Large intestine (tissue), 3 donors: Measurements from ENCODE around the gene HACL1. TPM values are rescaled to one million over a fixed set of nuclear protein-coding genes. Genes with fewer than 3 reads are reported as not detected.
"Not testable (repeated sequence)": the region's sequence is repeated elsewhere in the genome, so short reads cannot be mapped to it uniquely, and the experiment has no call there.

ENCODE experiments used
- DNase-seq, 2 donors: peaks; one replicate each; pipeline versions ENCODE4 v3.0.0 to v3.0.0-alpha.2; 2013
- H3K27ac ChIP-seq: one replicate; pipeline ENCODE4 v1.5.1; 2013; ENCODE audit warnings: low read length
- H3K27me3 ChIP-seq: 2 replicates; pipeline ENCODE4 v1.6.1; 2013; ENCODE audit warnings: low read length; ENCODE audit not compliant: control insufficient read depth, insufficient read depth
- H3K36me3 ChIP-seq: 2 replicates; pipeline ENCODE4 v1.6.1; 2013; ENCODE audit warnings: low read length; ENCODE audit not compliant: control insufficient read depth, insufficient read depth
- H3K4me1 ChIP-seq: one replicate; pipeline ENCODE4 v1.6.1; 2013; ENCODE audit warnings: low read length; ENCODE audit not compliant: control insufficient read depth, insufficient read depth
- H3K4me3 ChIP-seq: one replicate; pipeline ENCODE4 v1.5.1; 2013; ENCODE audit warnings: low read length
- H3K9me3 ChIP-seq: one replicate; pipeline ENCODE4 v1.6.1; 2013; ENCODE audit warnings: mild to moderate bottlenecking, low read depth, low read length, moderate library complexity; ENCODE audit not compliant: control insufficient read depth
- WGBS: methylation state at CpG from one replicate; pipeline ENCODE4 v1.1.5; 2013; ENCODE audit warnings: low lambda C conversion rate; ENCODE audit not compliant: insufficient coverage; 5-methylcytosine and 5-hydroxymethylcytosine counted together
- polyA plus RNA-seq: library from polyadenylated mRNA; unstranded; fragments of 120-200 nt; gene quantifications from one replicate; pipeline ENCODE4 v1.2.1, GENCODE V29; 2013

HACL1 gene
- polyA plus RNA-seq, 1 donor, result 23.3 TPM

GRCh38 chr3:15532614-15533013 lies 68.8 kb downstream of the HACL1 start:
- not testable (repeated sequence) for H3K4me1 ChIP-seq, H3K4me3 ChIP-seq, H3K27me3 ChIP-seq, H3K27ac ChIP-seq, H3K36me3 ChIP-seq, H3K9me3 ChIP-seq, DNase-seq
- no CpG with 5 or more reads among the region's 2 CpGs for WGBS

- no peak overlapping the region for H3K4me3 ChIP-seq
- no peak for DNase-seq
- H3K4me1 ChIP-seq, result no peaks in the 10 kb centered on the region
- no peak overlapping the region for H3K27ac ChIP-seq
- no peaks in the 10 kb centered on the region for H3K9me3 ChIP-seq
- WGBS, result no CpG with 5 or more reads among the region's 1 CpG
- no peaks in the 10 kb centered on the region for H3K27me3 ChIP-seq
- no peaks in the 10 kb centered on the region for H3K36me3 ChIP-seq
Measured at GRCh38 chr3:15531346-15531745, 70.0 kb downstream of the HACL1 start.

GRCh38 chr3:15528854-15529537 lies 72.4 kb downstream of the HACL1 start:
- no peaks in the 10 kb centered on the region for H3K36me3 ChIP-seq
- H3K27ac ChIP-seq, result no peak overlapping the region
- H3K9me3 ChIP-seq, result no peaks in the 10 kb centered on the region
- no CpG with 5 or more reads among the region's 4 CpGs for WGBS
- H3K4me1 ChIP-seq, result no peaks in the 10 kb centered on the region
- H3K4me3 ChIP-seq, result no peak overlapping the region
- DNase-seq, result no peak
- H3K27me3 ChIP-seq, result no peaks in the 10 kb centered on the region

- H3K36me3 ChIP-seq, result no peaks in the 10 kb centered on the region
- no CpG with 5 or more reads among the region's 4 CpGs for WGBS
- H3K27me3 ChIP-seq, result no peaks in the 10 kb centered on the region
- DNase-seq, result peak; percentile 29 to 35
- no peaks in the 10 kb centered on the region for H3K4me1 ChIP-seq
- H3K27ac ChIP-seq, result no peak overlapping the region
- H3K9me3 ChIP-seq, result no peaks in the 10 kb centered on the region
- H3K4me3 ChIP-seq, result no peak overlapping the region
Measured at GRCh38 chr3:15527031-15527459, 74.3 kb downstream of the HACL1 start.

GRCh38 chr3:15525790-15526189 lies 75.6 kb downstream of the HACL1 start:
- WGBS, result 100% methylated on average over 1 of the region's 1 CpG
- H3K27ac ChIP-seq, result no peak overlapping the region

GRCh38 chr3:15523660-15524417 lies 77.5 kb downstream of the HACL1 start:
- DNase-seq, result no peak
- no peak overlapping the region for H3K27ac ChIP-seq
- 100% methylated on average over 1 of the region's 6 CpGs for WGBS

More at GRCh38 chr3:15525790-15526189, 75.6 kb downstream of the HACL1 start:
- Histone ChIP-seq H3K27me3 (no peaks in the 10 kb centered on the region), H3K4me3 (no peak overlapping the region), H3K4me1 (no peaks in the 10 kb centered on the region), H3K36me3 (no peaks in the 10 kb centered on the region), H3K9me3 (no peaks in the 10 kb centered on the region)
- DNase-seq, result no peak

GRCh38 chr3:15522016-15522415 lies 79.4 kb downstream of the HACL1 start:
- DNase-seq, result no peak
- no peaks in the 10 kb centered on the region for H3K4me1 ChIP-seq
- H3K27me3 ChIP-seq, result no peaks in the 10 kb centered on the region
- no peaks in the 10 kb centered on the region for H3K9me3 ChIP-seq
- no peak overlapping the region for H3K27ac ChIP-seq
- H3K36me3 ChIP-seq, result no peaks in the 10 kb centered on the region
- no peak overlapping the region for H3K4me3 ChIP-seq

More at GRCh38 chr3:15523660-15524417, 77.5 kb downstream of the HACL1 start:
- Histone ChIP-seq H3K36me3 (no peaks in the 10 kb centered on the region), H3K9me3 (no peaks in the 10 kb centered on the region), H3K27me3 (no peaks in the 10 kb centered on the region), H3K4me3 (no peak overlapping the region), H3K4me1 (no peaks in the 10 kb centered on the region)

DNA sequence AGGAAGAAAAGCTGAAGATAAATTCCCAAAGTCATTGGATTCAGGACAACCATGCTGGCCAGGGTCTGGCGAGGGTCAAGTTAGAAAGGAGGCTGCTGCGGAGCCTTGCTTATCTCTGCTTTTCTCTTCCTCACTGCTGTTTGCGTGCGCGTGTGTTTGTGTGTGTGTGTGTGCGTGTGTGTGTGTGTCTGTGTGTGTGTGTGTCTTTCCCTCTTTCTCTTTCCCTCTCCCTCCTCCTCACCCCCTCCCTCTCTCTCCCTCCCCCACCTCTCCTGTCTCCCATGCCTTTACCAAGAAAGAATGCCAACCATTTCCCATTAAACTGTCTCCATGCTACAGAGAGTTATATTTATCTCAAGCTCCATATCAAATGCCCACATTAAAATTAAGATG lies 79.8 kb downstream of the HACL1 start, which contains the start of gene COLQ:
COLQ (minus strand) TSS at position 134 of the 393 bp plus-strand sequence; CDS start at position 53, 81 bp downstream.
- H3K27me3 ChIP-seq, result no peaks in the 10 kb centered on the region
- H3K9me3 ChIP-seq, result no peaks in the 10 kb centered on the region
- DNase-seq, result no peak
- no peaks in the 10 kb centered on the region for H3K4me1 ChIP-seq
- no peak within 1 kb of the TSS for H3K4me3 ChIP-seq
- no CpG with 5 or more reads among the region's 6 CpGs for WGBS
- H3K27ac ChIP-seq, result no peak within 1 kb of the TSS
- H3K36me3 ChIP-seq, result no peaks in the 10 kb centered on the region

GRCh38 chr3:15520804-15521572 lies 80.4 kb downstream of the HACL1 start:
- Histone ChIP-seq H3K9me3 (no peaks in the 10 kb centered on the region), H3K4me3 (no peak overlapping the region), H3K4me1 (no peaks in the 10 kb centered on the region), H3K27ac (no peak overlapping the region), H3K27me3 (no peaks in the 10 kb centered on the region), H3K36me3 (no peaks in the 10 kb centered on the region)
- no CpG with 5 or more reads among the region's 14 CpGs for WGBS
- DNase-seq, result no peak

DNA sequence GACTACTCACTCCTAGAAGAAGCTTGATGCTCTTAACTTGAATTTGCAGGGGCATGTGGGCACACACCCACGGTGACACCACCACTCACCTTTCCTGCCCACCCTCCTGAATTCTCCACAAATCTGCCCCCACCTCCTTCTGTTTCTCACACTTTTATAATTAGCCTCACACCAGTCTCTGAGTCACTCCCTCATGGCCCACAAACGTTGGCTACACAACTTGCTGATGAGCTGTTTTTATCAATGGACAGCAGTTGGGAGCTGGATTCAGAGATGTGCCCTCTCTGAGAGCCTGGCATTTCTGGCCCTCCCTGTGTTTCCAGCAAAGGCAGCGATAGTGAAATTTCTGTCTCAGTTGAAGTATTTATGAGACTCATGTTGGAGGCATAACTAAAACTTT lies 81.2 kb downstream of the HACL1 start:
- no peak for DNase-seq
- 80% methylated on average over 1 of the region's 3 CpGs for whole genome bisulfite sequencing
- no peaks in the 10 kb centered on the region for H3K9me3 ChIP-seq
- H3K27ac ChIP-seq, result no peak overlapping the region
- no peaks in the 10 kb centered on the region for H3K36me3 ChIP-seq
- H3K4me3 ChIP-seq, result no peak overlapping the region
- H3K27me3 ChIP-seq, result no peaks in the 10 kb centered on the region
- no peaks in the 10 kb centered on the region for H3K4me1 ChIP-seq
